HFFc6 (cell line): ENCODE data around the gene PDLIM7. TPM values are rescaled to one million over a fixed set of nuclear protein-coding genes. Genes with fewer than 3 reads are reported as not detected.

Experiments
- DNase-seq: peaks from one replicate; pipeline ENCODE4 v3.0.0-alpha.2; 2018
- H3K27ac Mint-ChIP-seq: 2 replicates; pipeline ENCODE4 v1.8.0; 2020; ENCODE audit warnings: mild to moderate bottlenecking, mixed read lengths
- H3K27me3 Mint-ChIP-seq: 2 replicates; pipeline ENCODE4 v1.8.0; 2021; ENCODE audit warnings: mild to moderate bottlenecking, moderate library complexity, mixed read lengths; ENCODE audit not compliant: insufficient read depth
- H3K36me3 Mint-ChIP-seq: 2 replicates; pipeline ENCODE4 v1.8.0; 2021; ENCODE audit warnings: low read depth, mixed read lengths
- H3K4me1 Mint-ChIP-seq: 2 replicates; pipeline ENCODE4 v1.8.0; 2020; ENCODE audit warnings: low read depth, mixed read lengths
- H3K4me3 Mint-ChIP-seq: 2 replicates; pipeline ENCODE4 v1.8.0; 2020; ENCODE audit warnings: mild to moderate bottlenecking, moderate library complexity, mixed read lengths
- H3K9me3 Mint-ChIP-seq: 2 replicates; pipeline ENCODE4 v1.8.0; 2020; ENCODE audit warnings: mild to moderate bottlenecking, mixed read lengths
- CTCF ChIP-seq: fragments of 200-600 bp; sonication (generic); IDR thresholded peaks from 2 replicates; pipeline ENCODE4 v1.5.0; 2021; ENCODE audit warnings: antibody characterized with exemption, mild to moderate bottlenecking
- total RNA-seq, 6 experiments: library from RNA; stranded (reverse); fragmentation: NEBNext Ultra II Directional; extraction: Animal tissue kit (Norgen Biotek cat#: 25700); gene quantifications; 2 replicates in 1 of 6; 3 replicates in 5 of 6; pipeline ENCODE4 v1.2.3, GENCODE V29; 2021

The PDLIM7 gene
- total RNA-seq, 6 experiments from 2014 or later = 339 to 353 (median 343) TPM

DNA sequence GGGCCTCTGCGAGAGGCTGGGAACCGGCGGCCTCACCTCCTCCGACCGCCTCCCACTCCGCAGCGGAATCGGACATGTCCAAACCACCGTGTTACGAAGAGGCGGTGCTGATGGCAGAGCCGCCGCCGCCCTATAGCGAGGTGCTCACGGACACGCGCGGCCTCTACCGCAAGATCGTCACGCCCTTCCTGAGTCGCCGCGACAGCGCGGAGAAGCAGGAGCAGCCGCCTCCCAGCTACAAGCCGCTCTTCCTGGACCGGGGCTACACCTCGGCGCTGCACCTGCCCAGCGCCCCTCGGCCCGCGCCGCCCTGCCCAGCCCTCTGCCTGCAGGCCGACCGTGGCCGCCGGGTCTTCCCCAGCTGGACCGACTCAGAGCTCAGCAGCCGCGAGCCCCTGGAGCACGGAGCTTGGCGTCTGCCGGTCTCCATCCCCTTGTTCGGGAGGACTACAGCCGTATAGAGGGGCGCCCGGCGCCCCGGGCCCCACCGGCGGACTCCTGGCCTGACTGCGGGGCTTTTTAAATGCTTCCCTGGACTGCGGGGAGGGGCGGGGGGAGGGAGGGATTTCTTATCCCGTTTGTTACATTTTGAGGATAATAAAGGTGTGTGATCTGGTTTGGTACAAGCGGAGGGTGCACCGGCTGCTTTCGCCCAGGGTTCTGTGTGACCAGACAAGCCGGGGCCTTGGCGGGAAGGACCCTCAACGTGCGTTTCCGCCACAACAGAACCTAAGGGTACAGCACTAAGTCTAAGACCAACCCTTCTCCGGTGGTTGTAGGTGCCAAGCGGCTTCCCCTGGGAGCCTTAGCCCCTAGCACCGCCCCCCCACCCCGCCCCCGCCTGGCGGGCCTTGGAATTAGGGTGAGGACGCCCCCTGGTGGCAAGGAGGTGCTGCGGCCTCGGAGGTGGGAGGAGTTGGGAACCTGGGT lies 41.5 kb downstream of the PDLIM7 start:
- peak; percentile 97 for TF ChIP-seq CTCF
- no peaks in the 10 kb centered on the region; the same call in 1 of the 2 replicates for H3K9me3 Mint-ChIP-seq
- peak overlapping the region; percentile 72 for H3K27ac Mint-ChIP-seq
- peak overlapping the region; percentile 75 for H3K4me3 Mint-ChIP-seq
- peak; percentile 71 for DNase-seq
- H3K27me3 Mint-ChIP-seq = peaks cover 20% of the 10 kb centered on the region
- peaks cover 14% of the 10 kb centered on the region for H3K36me3 Mint-ChIP-seq
- peaks cover 16% of the 10 kb centered on the region for H3K4me1 Mint-ChIP-seq

GRCh38 chr5:177455036-177455660 lies 42.3 kb downstream of the PDLIM7 start:
- Mint-ChIP-seq H3K36me3 (peaks cover 14% of the 10 kb centered on the region), H3K27ac (0 out of 2 replicates have a peak overlapping the region, but pooled peaks have one; percentile 16)

DNA sequence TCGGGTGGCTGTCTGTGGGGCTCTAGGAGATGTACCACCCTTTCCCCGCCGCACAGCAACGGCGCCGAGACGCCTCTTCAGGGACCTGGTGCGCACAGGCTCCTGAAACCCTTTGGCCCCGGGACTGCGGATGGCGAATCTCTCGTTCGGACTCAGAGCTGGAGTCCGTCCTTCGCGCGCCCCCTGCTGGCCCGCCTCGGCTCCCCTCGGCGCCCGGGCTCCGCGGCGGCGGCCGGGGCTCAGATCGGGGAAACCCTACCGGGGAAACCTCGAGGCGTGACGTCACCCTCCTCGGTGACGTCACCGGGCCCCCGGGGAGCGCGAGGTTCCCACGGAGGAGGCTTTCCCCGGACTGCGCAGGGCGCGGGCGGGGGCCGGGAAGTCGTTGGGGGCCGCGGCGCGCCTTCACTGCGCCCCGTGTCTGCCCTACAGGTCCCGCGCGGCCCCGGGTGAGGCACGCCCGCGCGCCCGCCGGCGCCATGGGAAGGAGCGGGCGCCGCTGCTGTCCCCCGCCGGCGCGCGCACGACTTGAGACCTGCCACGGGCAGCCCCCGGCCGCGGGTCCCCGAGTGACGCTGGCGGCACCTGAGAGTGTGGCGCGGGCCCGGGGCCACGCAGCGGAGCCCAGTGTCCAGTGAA lies 42.9 kb downstream of the PDLIM7 start:
- peaks cover 16% of the 10 kb centered on the region for H3K4me1 Mint-ChIP-seq
- DNase-seq = peak; percentile 77
- H3K36me3 Mint-ChIP-seq = peaks cover 14% of the 10 kb centered on the region
- H3K27me3 Mint-ChIP-seq = peaks cover 18% of the 10 kb centered on the region
- H3K27ac Mint-ChIP-seq = no peak overlapping the region; the same call in 1 of the 2 replicates
- peak; percentile 97 for TF ChIP-seq CTCF
- no peaks in the 10 kb centered on the region; the same call in 1 of the 2 replicates for H3K9me3 Mint-ChIP-seq
- peak overlapping the region; percentile 74 for H3K4me3 Mint-ChIP-seq

More at GRCh38 chr5:177455036-177455660, 42.3 kb downstream of the PDLIM7 start:
- peak overlapping the region; percentile 65 for H3K4me3 Mint-ChIP-seq
- H3K27me3 Mint-ChIP-seq = peaks cover 18% of the 10 kb centered on the region
- TF ChIP-seq CTCF = peak; percentile 86
- H3K9me3 Mint-ChIP-seq = no peaks in the 10 kb centered on the region; the same call in 1 of the 2 replicates
- DNase-seq = peak; percentile 40
- peaks cover 16% of the 10 kb centered on the region for H3K4me1 Mint-ChIP-seq

- no peaks in the 10 kb centered on the region; the same call in 1 of the 2 replicates for H3K9me3 Mint-ChIP-seq
- no peak for TF ChIP-seq CTCF
- peak overlapping the region; percentile 53 for H3K27ac Mint-ChIP-seq
- peaks cover 16% of the 10 kb centered on the region for H3K4me1 Mint-ChIP-seq
- DNase-seq = no peak
- peaks cover 14% of the 10 kb centered on the region for H3K36me3 Mint-ChIP-seq
- peak overlapping the region; percentile 74 for H3K4me3 Mint-ChIP-seq
- peaks cover 16% of the 10 kb centered on the region for H3K27me3 Mint-ChIP-seq
These were observed 43.5 kb downstream of the PDLIM7 start for GRCh38 chr5:177453852-177454396.
